Stomach smooth muscle (tissue), 2 donors: ENCODE results near the gene TK2.
"Not testable (repeated sequence)": the region's sequence is repeated elsewhere in the genome, so short reads cannot be mapped to it uniquely, and the experiment has no call there.

Experiments used
- H3K27ac ChIP-seq: one replicate; pipeline ENCODE4 v1.7.0; 2013; ENCODE audit warnings: mild to moderate bottlenecking, low read length, inconsistent platforms
- H3K27me3 ChIP-seq, 2 donors: one replicate each; pipeline ENCODE4 v1.7.0; 2013; ENCODE audit warnings: low read length in 2 of 2; ENCODE audit not compliant: insufficient read depth in 2 of 2, control insufficient read depth in 1 of 2
- H3K36me3 ChIP-seq, 2 donors: one replicate each; pipeline ENCODE4 v1.7.0; 2013; ENCODE audit warnings: low read length in 2 of 2; ENCODE audit not compliant: control insufficient read depth in 2 of 2, insufficient read depth in 2 of 2
- H3K4me1 ChIP-seq: one replicate; pipeline ENCODE4 v1.7.0; 2013; ENCODE audit warnings: low read length; ENCODE audit not compliant: control insufficient read depth, insufficient read depth
- H3K4me3 ChIP-seq, 2 donors: one replicate each; pipeline ENCODE4 v1.7.0; 2013; ENCODE audit warnings: low read length in 2 of 2
- H3K9ac ChIP-seq, 2 donors: one replicate each; pipeline ENCODE4 v1.7.0; 2013; ENCODE audit warnings: low read length in 2 of 2, mild to moderate bottlenecking in 1 of 2
- H3K9me3 ChIP-seq, 2 donors: one replicate each; pipeline ENCODE4 v1.7.0; 2013; ENCODE audit warnings: low read length in 2 of 2; ENCODE audit not compliant: control insufficient read depth in 2 of 2
- donor health status: healthy.
- donor health status: Pancreatic carcinoma.

The TK2 gene

DNA sequence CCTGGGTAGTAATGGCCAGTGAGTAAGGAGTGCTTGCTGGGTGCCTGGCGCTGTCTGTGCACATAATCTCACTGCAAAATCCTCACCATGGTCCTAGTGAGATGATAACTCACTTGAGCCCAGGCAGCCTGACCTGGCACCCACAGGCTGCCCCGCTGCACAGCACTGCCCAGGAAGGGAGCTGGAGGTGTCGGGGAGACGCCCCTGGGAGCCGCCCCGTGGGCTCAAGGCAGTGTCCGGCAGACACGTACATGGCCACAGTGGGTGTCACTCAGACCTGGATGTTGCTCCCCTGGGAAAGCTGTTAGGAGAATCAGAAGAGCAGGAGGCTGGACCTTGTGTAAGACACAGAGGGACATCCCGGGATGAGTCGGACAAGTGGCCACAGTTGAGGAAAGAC is 78.7 kb downstream of the TK2 start:
- Histone ChIP-seq H3K9me3 (peaks cover 0 to 4% of the 10 kb centered on the region in 2 donors), H3K27me3 (peaks cover 4 to 5% of the 10 kb centered on the region in 2 donors), H3K36me3 (peaks cover 0 to 2% of the 10 kb centered on the region in 2 donors), H3K4me3 (no peak overlapping the region), H3K27ac (no peak overlapping the region), H3K4me1 (no peaks in the 10 kb centered on the region), H3K9ac (no peak overlapping the region)

- peaks cover 0 to 4% of the 10 kb centered on the region in 2 donors for H3K9me3 ChIP-seq
- H3K27ac ChIP-seq = no peak overlapping the region
- H3K36me3 ChIP-seq = peaks cover 0 to 2% of the 10 kb centered on the region in 2 donors
- peaks cover 2 to 5% of the 10 kb centered on the region in 2 donors for H3K27me3 ChIP-seq
- H3K4me1 ChIP-seq = no peaks in the 10 kb centered on the region
- no peak overlapping the region for H3K9ac ChIP-seq
- no peak overlapping the region for H3K4me3 ChIP-seq
Observed at GRCh38 chr16:66470556-66470955, 79.4 kb downstream of the TK2 start.

GRCh38 chr16:66469947-66470546 is 79.9 kb downstream of the TK2 start:
- Histone ChIP-seq H3K27me3 (peaks cover 2% of the 10 kb centered on the region in 2 donors), H3K36me3 (peaks cover 0 to 2% of the 10 kb centered on the region in 2 donors), H3K9me3 (peaks cover 0 to 4% of the 10 kb centered on the region in 2 donors), H3K4me3 (no peak overlapping the region), H3K9ac (no peak overlapping the region), H3K27ac (no peak overlapping the region), H3K4me1 (no peaks in the 10 kb centered on the region)

DNA sequence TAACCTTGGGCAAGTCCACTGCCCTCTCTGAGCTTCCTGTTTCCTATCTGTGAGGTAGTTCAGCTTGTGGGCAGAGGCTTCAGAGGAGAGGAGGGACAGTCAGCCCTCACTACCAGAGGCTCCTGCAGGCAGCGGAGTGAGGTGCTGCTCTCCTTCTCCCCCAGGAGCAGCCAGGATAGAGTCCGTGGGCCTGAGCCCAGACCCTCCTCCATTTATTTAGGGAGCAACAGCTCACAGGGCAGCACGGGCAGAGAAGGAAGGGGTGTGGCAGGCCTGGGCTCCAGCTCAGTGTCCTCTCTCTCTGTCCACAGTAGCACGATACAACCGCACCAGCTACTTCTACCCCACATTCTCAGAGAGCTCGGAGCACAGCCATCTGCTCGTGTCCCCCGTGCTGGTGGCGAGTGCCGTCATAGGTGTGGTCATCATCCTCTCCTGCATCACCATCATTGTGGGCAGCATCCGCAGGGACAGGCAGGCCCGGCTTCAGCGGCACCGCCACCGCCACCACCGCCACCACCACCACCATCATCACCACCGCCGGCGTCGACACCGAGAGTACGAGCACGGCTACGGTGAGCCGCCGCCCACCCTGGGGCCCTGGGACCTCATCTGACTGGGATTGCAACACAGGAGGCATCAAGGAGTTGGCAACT is 80.5 kb downstream of the TK2 start:
- Histone ChIP-seq H3K9me3 (peaks cover 0 to 4% of the 10 kb centered on the region in 2 donors), H3K27ac (no peak overlapping the region), H3K4me3 (no peak overlapping the region), H3K9ac (no peak overlapping the region), H3K36me3 (peaks cover 0 to 2% of the 10 kb centered on the region in 2 donors), H3K4me1 (no peaks in the 10 kb centered on the region), H3K27me3 (peaks cover 2% of the 10 kb centered on the region in 2 donors)

GRCh38 chr16:66468321-66468965 is 81.5 kb downstream of the TK2 start:
- Histone ChIP-seq H3K4me1 (no peaks in the 10 kb centered on the region), H3K36me3 (peaks cover 0 to 2% of the 10 kb centered on the region in 2 donors), H3K27me3 (peaks cover 0 to 2% of the 10 kb centered on the region in 2 donors)

DNA sequence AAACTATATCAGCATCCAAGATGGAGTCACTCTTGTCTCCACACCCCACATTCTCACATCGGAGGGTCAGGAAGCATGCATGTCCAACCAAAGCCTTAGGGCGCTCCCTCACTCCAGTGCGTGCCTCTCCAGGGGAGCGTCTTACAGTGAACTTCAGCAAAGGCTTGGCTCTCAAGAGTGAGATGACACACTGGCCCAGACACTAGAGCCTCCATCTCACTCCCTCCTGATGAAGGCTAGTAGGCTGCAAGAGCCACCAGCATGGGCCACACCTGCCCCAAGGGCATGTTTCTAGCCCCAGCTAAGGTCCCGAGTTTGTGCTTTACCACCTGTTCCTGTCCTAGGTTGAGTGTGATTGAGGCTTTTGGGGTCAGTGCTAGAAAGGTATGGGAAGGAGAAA is 82.3 kb downstream of the TK2 start:
- H3K36me3 ChIP-seq = peaks cover 0 to 2% of the 10 kb centered on the region in 2 donors
- peaks cover 0 to 4% of the 10 kb centered on the region in 2 donors for H3K9me3 ChIP-seq
- H3K27me3 ChIP-seq = peaks cover 0 to 2% of the 10 kb centered on the region in 2 donors
- no peaks in the 10 kb centered on the region for H3K4me1 ChIP-seq
- H3K4me3 ChIP-seq = no peak overlapping the region
- H3K27ac ChIP-seq = no peak overlapping the region
- no peak overlapping the region for H3K9ac ChIP-seq

More at GRCh38 chr16:66468321-66468965, 81.5 kb downstream of the TK2 start:
- no peak overlapping the region for H3K9ac ChIP-seq
- H3K27ac ChIP-seq = no peak overlapping the region
- H3K4me3 ChIP-seq = no peak overlapping the region
- H3K9me3 ChIP-seq = peaks cover 0 to 4% of the 10 kb centered on the region in 2 donors

DNA sequence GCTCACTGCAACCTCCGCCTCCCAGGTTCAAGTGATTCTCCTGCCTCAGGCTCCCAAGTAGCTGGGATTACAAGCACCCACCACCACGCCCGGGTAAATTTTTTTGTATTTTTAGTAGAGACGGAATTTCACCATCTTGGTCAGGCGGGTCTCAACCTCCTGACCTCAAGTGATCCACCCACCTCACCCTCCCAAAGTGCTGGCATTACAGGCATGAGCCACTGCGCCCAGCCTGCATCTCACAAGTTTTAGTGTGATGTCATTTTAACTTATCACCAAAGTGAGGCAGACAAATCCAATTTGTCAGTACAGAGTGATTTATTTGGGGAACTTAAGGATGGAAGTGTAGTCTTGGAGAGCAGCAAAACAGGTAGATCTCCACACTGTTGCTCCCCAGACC is 83.3 kb downstream of the TK2 start:
- H3K9ac ChIP-seq, H3K9me3 ChIP-seq, H3K27ac ChIP-seq, H3K27me3 ChIP-seq, H3K4me1 ChIP-seq, H3K4me3 ChIP-seq, H3K36me3 ChIP-seq: not testable (repeated sequence)

- H3K4me3 ChIP-seq, H3K9ac ChIP-seq, H3K36me3 ChIP-seq, H3K27ac ChIP-seq, H3K9me3 ChIP-seq, H3K4me1 ChIP-seq, H3K27me3 ChIP-seq: not testable (repeated sequence)
Observed at GRCh38 chr16:66465946-66466345, 84.0 kb downstream of the TK2 start.

GRCh38 chr16:66462912-66463311 is 87.0 kb downstream of the TK2 start:
- Histone ChIP-seq H3K36me3 (no peaks in the 10 kb centered on the region), H3K9me3 (peaks cover 0 to 4% of the 10 kb centered on the region in 2 donors), H3K27ac (no peak overlapping the region), H3K27me3 (peaks cover 18 to 26% of the 10 kb centered on the region in 2 donors), H3K4me3 (no peak overlapping the region), H3K9ac (no peak overlapping the region), H3K4me1 (no peaks in the 10 kb centered on the region)

DNA sequence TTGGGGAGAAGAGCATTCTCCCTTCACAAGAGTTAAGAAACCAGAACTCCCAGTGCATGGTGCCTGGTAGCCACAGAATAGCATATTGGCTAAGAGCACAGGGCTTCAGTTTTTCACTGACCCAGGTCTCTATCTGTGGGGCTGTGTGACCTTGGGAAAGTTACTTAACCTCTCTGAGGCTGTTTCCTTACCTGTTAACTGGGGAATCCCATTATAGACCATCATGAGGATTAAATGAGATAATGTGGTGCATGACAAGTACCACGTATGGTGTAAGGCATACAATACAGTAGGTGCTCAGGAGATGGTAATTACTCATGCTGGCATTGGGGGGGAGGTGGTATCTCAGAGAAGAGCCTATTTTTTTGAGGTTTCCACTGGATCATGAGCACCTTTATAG is 89.2 kb downstream of the TK2 start:
- H3K9me3 ChIP-seq = no peaks in the 10 kb centered on the region
- H3K27me3 ChIP-seq = peaks cover 24 to 25% of the 10 kb centered on the region in 2 donors
- no peaks in the 10 kb centered on the region for H3K4me1 ChIP-seq

DNA sequence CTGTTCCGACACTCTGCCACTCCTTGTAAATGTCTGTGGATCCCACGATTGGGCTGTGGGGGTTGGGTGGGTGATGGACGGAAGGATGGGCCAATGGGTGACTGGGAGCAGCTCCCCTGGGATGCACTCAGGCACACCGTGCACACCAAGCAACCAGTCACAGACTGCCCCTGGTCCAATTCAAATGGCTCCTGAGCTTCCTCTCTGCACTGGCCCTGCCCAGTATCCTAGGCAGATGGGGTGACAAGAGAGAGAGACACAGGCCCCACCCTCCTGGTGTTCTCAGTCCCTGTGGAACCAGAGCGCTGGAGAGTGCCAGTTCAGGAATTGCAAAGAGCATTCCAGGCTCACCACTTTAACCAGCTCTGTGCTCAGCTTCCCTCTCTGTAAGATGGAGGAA is 90.0 kb downstream of the TK2 start:
- Histone ChIP-seq H3K27ac (no peak overlapping the region), H3K9me3 (no peaks in the 10 kb centered on the region), H3K36me3 (no peaks in the 10 kb centered on the region), H3K4me3 (no peak overlapping the region), H3K4me1 (no peaks in the 10 kb centered on the region), H3K9ac (no peak overlapping the region), H3K27me3 (peaks cover 24 to 25% of the 10 kb centered on the region in 2 donors)

More for the DNA sequence above, 89.2 kb downstream of the TK2 start:
- Histone ChIP-seq H3K4me3 (no peak overlapping the region), H3K36me3 (no peaks in the 10 kb centered on the region), H3K9ac (no peak overlapping the region), H3K27ac (no peak overlapping the region)
